Loucy (cell line): ENCODE measurements around the gene IL36RN.

Experiments
- EZH2phosphoT487 ChIP-seq: fragments of 200-600 bp; IDR thresholded peaks from 2 replicates; pipeline ENCODE4 v1.6.1; 2018; ENCODE audit warnings: antibody characterized with exemption, mild to moderate bottlenecking, moderate library complexity, borderline replicate concordance
- TF ChIP-seq, protein P1 (sequence below): fragments of 200-600 bp; sonication (generic); conservative IDR thresholded peaks from 2 replicates; pipeline ENCODE4 v1.5.1; 2014; ENCODE audit warnings: mild to moderate bottlenecking, antibody characterized with exemption, low read length

DNA sequence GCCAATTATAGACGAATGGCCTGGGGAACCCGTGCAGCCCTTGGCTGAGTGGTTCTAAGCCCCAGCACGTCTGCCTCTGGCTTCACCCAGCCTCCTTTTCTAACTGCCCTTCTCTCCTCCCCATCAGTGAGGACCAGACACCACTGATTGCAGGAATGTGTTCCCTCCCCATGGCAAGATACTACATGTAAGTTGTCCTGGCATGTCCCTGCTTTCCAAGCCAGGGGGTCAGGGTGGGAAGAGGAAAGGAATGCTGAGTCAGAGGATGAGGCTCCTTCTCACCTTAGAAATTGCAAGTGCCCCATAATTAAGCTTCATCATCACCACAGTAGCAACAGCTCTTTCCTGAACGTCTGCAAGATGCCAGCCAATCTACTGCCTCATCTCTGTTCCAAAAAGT, 13.6 kb downstream of the IL36RN start:
- TF ChIP-seq, protein P1, sequence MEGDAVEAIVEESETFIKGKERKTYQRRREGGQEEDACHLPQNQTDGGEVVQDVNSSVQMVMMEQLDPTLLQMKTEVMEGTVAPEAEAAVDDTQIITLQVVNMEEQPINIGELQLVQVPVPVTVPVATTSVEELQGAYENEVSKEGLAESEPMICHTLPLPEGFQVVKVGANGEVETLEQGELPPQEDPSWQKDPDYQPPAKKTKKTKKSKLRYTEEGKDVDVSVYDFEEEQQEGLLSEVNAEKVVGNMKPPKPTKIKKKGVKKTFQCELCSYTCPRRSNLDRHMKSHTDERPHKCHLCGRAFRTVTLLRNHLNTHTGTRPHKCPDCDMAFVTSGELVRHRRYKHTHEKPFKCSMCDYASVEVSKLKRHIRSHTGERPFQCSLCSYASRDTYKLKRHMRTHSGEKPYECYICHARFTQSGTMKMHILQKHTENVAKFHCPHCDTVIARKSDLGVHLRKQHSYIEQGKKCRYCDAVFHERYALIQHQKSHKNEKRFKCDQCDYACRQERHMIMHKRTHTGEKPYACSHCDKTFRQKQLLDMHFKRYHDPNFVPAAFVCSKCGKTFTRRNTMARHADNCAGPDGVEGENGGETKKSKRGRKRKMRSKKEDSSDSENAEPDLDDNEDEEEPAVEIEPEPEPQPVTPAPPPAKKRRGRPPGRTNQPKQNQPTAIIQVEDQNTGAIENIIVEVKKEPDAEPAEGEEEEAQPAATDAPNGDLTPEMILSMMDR, result no peak
- TF ChIP-seq EZH2phosphoT487, result no peak
